ENCODE results near the gene TRPM8.

The TRPM8 gene

GRCh38 chr2:234020332-234020731 lies 103.2 kb downstream of the TRPM8 start:
- no peak overlapping the region for H3K9ac ChIP-seq (ENCODE audit: insufficient read length, low read depth)
- H3K4me1 ChIP-seq (ENCODE audit: insufficient read depth, insufficient read length), result no peaks in the 10 kb centered on the region
- peaks cover 29% of the 10 kb centered on the region; the same call in 1 of the 2 replicates for H3K9me3 ChIP-seq (ENCODE audit: insufficient read depth, low read length)
- DNase-seq (ENCODE audit: low read depth, low spot score), result no peak
- H3K27me3 ChIP-seq (ENCODE audit: insufficient read depth, insufficient read length), result no peaks in the 10 kb centered on the region
- H3K4me3 ChIP-seq (ENCODE audit: insufficient read length, low read depth), result no peak overlapping the region
- H3K36me3 ChIP-seq (ENCODE audit: insufficient read depth, insufficient read length, low read length), result no peaks in the 10 kb centered on the region
- no peak for TF ChIP-seq SUZ12 (IDR thresholded peaks at IDR 0.05; ENCODE audit: extremely low read depth, insufficient read depth, insufficient read length)
- no peak for TF ChIP-seq ZNF274 (IDR thresholded peaks at IDR 0.05; ENCODE audit: low read depth, low read length)

DNA sequence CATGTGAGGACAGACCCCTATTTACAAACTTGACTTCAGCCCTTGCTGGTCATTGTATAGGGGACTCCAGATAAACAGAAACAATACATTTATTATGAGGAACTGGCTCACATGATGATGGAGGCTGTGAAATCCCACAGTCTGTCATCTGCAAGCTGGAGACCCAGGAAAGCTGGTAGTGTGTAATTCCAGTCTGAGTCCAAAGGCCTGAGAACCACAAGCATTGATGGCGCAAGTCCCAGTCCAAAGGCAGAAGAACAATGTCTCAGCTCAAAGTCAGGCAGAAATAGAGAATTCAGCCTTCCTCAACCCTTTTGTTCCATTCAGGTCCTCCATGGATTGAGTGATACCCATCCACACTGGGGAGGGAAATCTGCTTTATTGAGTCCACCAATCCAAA lies 105.3 kb downstream of the TRPM8 start:
- no peak overlapping the region for H3K9ac ChIP-seq (ENCODE audit: insufficient read length, low read depth)
- H3K36me3 ChIP-seq (ENCODE audit: insufficient read depth, insufficient read length, low read length), result no peaks in the 10 kb centered on the region
- no peak for TF ChIP-seq SUZ12 (IDR thresholded peaks at IDR 0.05; ENCODE audit: extremely low read depth, insufficient read depth, insufficient read length)
- TF ChIP-seq YY1 (IDR thresholded peaks at IDR 0.05; ENCODE audit: insufficient read depth, insufficient read length), result no peak
- no peak for TF ChIP-seq ZNF274 (IDR thresholded peaks at IDR 0.05; ENCODE audit: low read depth, low read length)
- DNase-seq (ENCODE audit: low read depth, low spot score), result no peak
- no peak overlapping the region for H3K4me3 ChIP-seq (ENCODE audit: insufficient read length, low read depth)
- peaks cover 29% of the 10 kb centered on the region; the same call in 1 of the 2 replicates for H3K9me3 ChIP-seq (ENCODE audit: insufficient read depth, low read length)
- H3K27me3 ChIP-seq (ENCODE audit: insufficient read depth, insufficient read length), result peaks cover 4% of the 10 kb centered on the region
- no peaks in the 10 kb centered on the region for H3K4me1 ChIP-seq (ENCODE audit: insufficient read depth, insufficient read length)

DNA sequence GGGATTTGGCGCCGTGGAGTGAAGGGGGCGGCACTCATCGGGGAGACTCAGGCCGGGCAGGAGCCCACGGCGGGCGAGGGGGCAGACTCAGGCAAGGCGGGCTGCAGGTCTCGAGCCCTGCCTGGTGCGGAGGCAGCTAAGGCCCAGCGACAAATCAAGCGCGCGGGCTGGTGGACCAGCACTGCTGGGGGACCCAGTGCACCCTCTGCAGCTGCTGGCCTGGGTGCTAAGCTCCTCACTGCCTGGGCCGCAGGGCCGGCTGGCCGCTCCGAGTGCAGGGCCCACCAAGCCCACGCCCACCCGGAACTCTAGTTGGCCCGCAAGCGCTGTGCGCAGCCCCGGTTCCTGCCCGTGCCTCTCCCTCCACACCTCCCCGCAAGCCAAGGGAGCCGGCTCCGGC lies 107.1 kb downstream of the TRPM8 start:
- no peak for TF ChIP-seq ZNF274 (IDR thresholded peaks at IDR 0.05; ENCODE audit: low read depth, low read length)
- no peak for TF ChIP-seq YY1 (IDR thresholded peaks at IDR 0.05; ENCODE audit: insufficient read depth, insufficient read length)
- no peak for TF ChIP-seq SUZ12 (IDR thresholded peaks at IDR 0.05; ENCODE audit: extremely low read depth, insufficient read depth, insufficient read length)
- Histone ChIP-seq H3K9ac (ENCODE audit: insufficient read length, low read depth) (no peak overlapping the region), H3K36me3 (ENCODE audit: insufficient read depth, insufficient read length, low read length) (no peaks in the 10 kb centered on the region), H3K9me3 (ENCODE audit: insufficient read depth, low read length) (peaks cover 29% of the 10 kb centered on the region; the same call in 1 of the 2 replicates), H3K4me3 (ENCODE audit: insufficient read length, low read depth) (no peak overlapping the region), H3K27me3 (ENCODE audit: insufficient read depth, insufficient read length) (peaks cover 4% of the 10 kb centered on the region), H3K4me1 (ENCODE audit: insufficient read depth, insufficient read length) (no peaks in the 10 kb centered on the region)
- DNase-seq (ENCODE audit: low read depth, low spot score), result no peak

- H3K9ac ChIP-seq (ENCODE audit: insufficient read length, low read depth), result no peak overlapping the region
- no peak for DNase-seq (ENCODE audit: low read depth, low spot score)
- H3K36me3 ChIP-seq (ENCODE audit: insufficient read depth, insufficient read length, low read length), result no peaks in the 10 kb centered on the region
- H3K4me3 ChIP-seq (ENCODE audit: insufficient read length, low read depth), result no peak overlapping the region
- H3K4me1 ChIP-seq (ENCODE audit: insufficient read depth, insufficient read length), result no peaks in the 10 kb centered on the region
- TF ChIP-seq ZNF274 (IDR thresholded peaks at IDR 0.05; ENCODE audit: low read depth, low read length), result no peak
- no peak for TF ChIP-seq SUZ12 (IDR thresholded peaks at IDR 0.05; ENCODE audit: extremely low read depth, insufficient read depth, insufficient read length)
- peaks cover 23% of the 10 kb centered on the region; the same call in 1 of the 2 replicates for H3K9me3 ChIP-seq (ENCODE audit: insufficient read depth, low read length)
- peaks cover 4% of the 10 kb centered on the region for H3K27me3 ChIP-seq (ENCODE audit: insufficient read depth, insufficient read length)
Observed at GRCh38 chr2:234025466-234025865, 108.3 kb downstream of the TRPM8 start.

- DNase-seq (ENCODE audit: low read depth, low spot score), result no peak
- no peak for TF ChIP-seq YY1 (IDR thresholded peaks at IDR 0.05; ENCODE audit: insufficient read depth, insufficient read length)
- TF ChIP-seq SUZ12 (IDR thresholded peaks at IDR 0.05; ENCODE audit: extremely low read depth, insufficient read depth, insufficient read length), result no peak
- TF ChIP-seq ZNF274 (IDR thresholded peaks at IDR 0.05; ENCODE audit: low read depth, low read length), result no peak
- peaks cover 4% of the 10 kb centered on the region for H3K27me3 ChIP-seq (ENCODE audit: insufficient read depth, insufficient read length)
- H3K9me3 ChIP-seq (ENCODE audit: insufficient read depth, low read length), result peaks cover 23% of the 10 kb centered on the region; the same call in 1 of the 2 replicates
- H3K9ac ChIP-seq (ENCODE audit: insufficient read length, low read depth), result no peak overlapping the region
- no peak overlapping the region for H3K4me3 ChIP-seq (ENCODE audit: insufficient read length, low read depth)
- H3K4me1 ChIP-seq (ENCODE audit: insufficient read depth, insufficient read length), result no peaks in the 10 kb centered on the region
- H3K36me3 ChIP-seq (ENCODE audit: insufficient read depth, insufficient read length, low read length), result no peaks in the 10 kb centered on the region
Observed at GRCh38 chr2:234025891-234026401, 108.8 kb downstream of the TRPM8 start.

GRCh38 chr2:234026693-234027254 lies 109.6 kb downstream of the TRPM8 start:
- no peak overlapping the region for H3K4me3 ChIP-seq (ENCODE audit: insufficient read length, low read depth)
- DNase-seq (ENCODE audit: low read depth, low spot score), result no peak
- TF ChIP-seq SUZ12 (IDR thresholded peaks at IDR 0.05; ENCODE audit: extremely low read depth, insufficient read depth, insufficient read length) (no peak), YY1 (IDR thresholded peaks at IDR 0.05; ENCODE audit: insufficient read depth, insufficient read length) (no peak), ZNF274 (IDR thresholded peaks at IDR 0.05; ENCODE audit: low read depth, low read length) (no peak)
- no peaks in the 10 kb centered on the region for H3K36me3 ChIP-seq (ENCODE audit: insufficient read depth, insufficient read length, low read length)
- no peak overlapping the region for H3K9ac ChIP-seq (ENCODE audit: insufficient read length, low read depth)
- H3K4me1 ChIP-seq (ENCODE audit: insufficient read depth, insufficient read length), result no peaks in the 10 kb centered on the region
- H3K9me3 ChIP-seq (ENCODE audit: insufficient read depth, low read length), result peaks cover 23% of the 10 kb centered on the region; the same call in 1 of the 2 replicates
- H3K27me3 ChIP-seq (ENCODE audit: insufficient read depth, insufficient read length), result peaks cover 4% of the 10 kb centered on the region

DNA sequence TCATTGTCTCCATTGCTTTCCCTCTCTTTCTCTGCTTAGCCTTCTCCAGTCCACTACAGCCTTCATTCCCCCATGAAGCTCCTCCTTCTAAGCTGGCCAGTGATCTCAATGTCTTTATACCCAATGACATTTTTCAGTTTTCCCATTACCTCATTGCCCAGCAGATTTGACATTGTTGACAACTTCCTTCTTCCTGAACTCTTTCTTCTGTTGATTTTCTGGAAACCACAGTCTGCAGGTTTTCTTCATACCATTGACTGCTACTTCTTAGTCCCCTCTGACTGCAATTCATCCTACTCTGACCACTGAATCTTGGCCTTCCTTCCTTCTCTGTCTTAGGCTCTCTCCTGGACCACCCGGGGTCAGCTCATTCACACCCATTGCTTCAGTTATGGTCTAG lies 110.5 kb downstream of the TRPM8 start:
- Histone ChIP-seq H3K36me3 (ENCODE audit: insufficient read depth, insufficient read length, low read length) (no peaks in the 10 kb centered on the region), H3K4me3 (ENCODE audit: insufficient read length, low read depth) (no peak overlapping the region), H3K9me3 (ENCODE audit: insufficient read depth, low read length) (peaks cover 22% of the 10 kb centered on the region; the same call in 1 of the 2 replicates), H3K27me3 (ENCODE audit: insufficient read depth, insufficient read length) (peaks cover 4% of the 10 kb centered on the region), H3K9ac (ENCODE audit: insufficient read length, low read depth) (no peak overlapping the region), H3K4me1 (ENCODE audit: insufficient read depth, insufficient read length) (no peaks in the 10 kb centered on the region)
- no peak for DNase-seq (ENCODE audit: low read depth, low spot score)
- TF ChIP-seq YY1 (IDR thresholded peaks at IDR 0.05; ENCODE audit: insufficient read depth, insufficient read length), result no peak
- no peak for TF ChIP-seq ZNF274 (IDR thresholded peaks at IDR 0.05; ENCODE audit: low read depth, low read length)
- no peak for TF ChIP-seq SUZ12 (IDR thresholded peaks at IDR 0.05; ENCODE audit: extremely low read depth, insufficient read depth, insufficient read length)

Measured in NT2/D1 (cell line).